CD4-positive, alpha-beta T cell (primary cell): ENCODE measurements around the gene CDH13. TPM values are rescaled to one million over a fixed set of nuclear protein-coding genes. Genes with fewer than 3 reads are reported as not detected.

ENCODE experiments used
- ATAC-seq: fragments of 200-7000 bp; cut with Tn5 transposase; one replicate; pipeline ENCODE4 v1.10.0; 2022; ENCODE audit warnings: mild to moderate bottlenecking; ENCODE audit not compliant: poor library complexity
- CTCF ChIA-PET: fragments of 350-600 bp; sonication (Branson Sonifier 250); formaldehyde crosslinking; loops from one replicate; lab custom pipeline; 2021; ENCODE audit warnings: antibody characterized with exemption, inconsistent platforms; lab: Charles Lee
- POLR2A ChIA-PET: fragments of 350-600 bp; sonication (Branson Sonifier 250); formaldehyde crosslinking; loops from one replicate; lab custom pipeline; 2021; ENCODE audit warnings: antibody characterized with exemption, inconsistent platforms; lab: Charles Lee
- DNase-seq, 14 experiments: peaks; one replicate each; pipeline ENCODE4 v3.0.0-alpha.2; 2013 to 2020; ENCODE audit warnings: mixed read lengths in 2 of 14
- H3K27ac ChIP-seq, 2 donors: one replicate each; pipeline versions ENCODE4 v1.5.1 to v1.7.0; 2013; ENCODE audit warnings: low read length in 2 of 2, low read depth in 1 of 2, mild to moderate bottlenecking in 1 of 2
- H3K27me3 ChIP-seq, 2 experiments: 1 replicate in 1 of 2; 2 replicates in 1 of 2; pipeline versions ENCODE4 v1.6.1 to v1.7.0; 2013; ENCODE audit warnings: low read length in 2 of 2, control low read depth in 1 of 2, mild to moderate bottlenecking in 1 of 2, moderate library complexity in 1 of 2; ENCODE audit not compliant: insufficient read depth in 2 of 2, control insufficient read depth in 1 of 2
- H3K36me3 ChIP-seq: one replicate; pipeline ENCODE4 v1.6.1; 2013; ENCODE audit warnings: low read length, control low read depth; ENCODE audit not compliant: insufficient read depth
- H3K4me1 ChIP-seq: one replicate; pipeline ENCODE4 v1.6.1; 2013; ENCODE audit warnings: low read length, control low read depth; ENCODE audit not compliant: insufficient read depth
- H3K4me3 ChIP-seq: one replicate; pipeline ENCODE4 v1.5.1; 2013; ENCODE audit warnings: mild to moderate bottlenecking, low read length, moderate library complexity
- H3K9me3 ChIP-seq, 2 experiments: 1 replicate in 1 of 2; 2 replicates in 1 of 2; pipeline versions ENCODE4 v1.6.1 to v1.7.0; 2013; ENCODE audit warnings: low read length in 2 of 2, mild to moderate bottlenecking in 2 of 2, control low read depth in 1 of 2, moderate library complexity in 1 of 2; ENCODE audit not compliant: control insufficient read depth in 1 of 2, insufficient read depth in 1 of 2
- H3K27ac Mint-ChIP-seq: one replicate; pipeline ENCODE4 v1.8.0; 2020; ENCODE audit warnings: mixed read lengths
- H3K27me3 Mint-ChIP-seq: one replicate; pipeline ENCODE4 v1.8.0; 2021; ENCODE audit warnings: mixed read lengths
- H3K36me3 Mint-ChIP-seq: one replicate; pipeline ENCODE4 v1.8.0; 2021; ENCODE audit warnings: low read depth, mixed read lengths
- H3K4me1 Mint-ChIP-seq: one replicate; pipeline ENCODE4 v1.8.0; 2021; ENCODE audit warnings: low read depth, mixed read lengths
- H3K4me3 Mint-ChIP-seq: one replicate; pipeline ENCODE4 v1.8.0; 2020; ENCODE audit warnings: mild to moderate bottlenecking, mixed read lengths
- H3K9me3 Mint-ChIP-seq: one replicate; pipeline ENCODE4 v1.8.0; 2020; ENCODE audit warnings: mixed read lengths
- CTCF ChIP-seq: fragments of 200-600 bp; IDR thresholded peaks from one replicate; pipeline ENCODE4 v1.8.0; 2022; ENCODE audit warnings: antibody characterized with exemption, mild to moderate bottlenecking
- intact Hi-C, 2 experiments: fragments of 100-400 bp; cut with DNase I in 1 of 2; cut with micrococcal nuclease in 1 of 2; formaldehyde crosslinking; loops; one replicate each; pipeline versions ENCODE4 v1.15.1 to v1.9.0; 2023 to 2025; cut with DNase I, micrococcal nuclease
- total RNA-seq, 174 experiments: library from RNA in 2 of 174; stranded (reverse) in 2 of 174; gene quantifications; one replicate each; pipeline ENCODE4 v1.2.3 and lab custom pipeline; 2021 to 2026

Gene CDH13
- total RNA-seq, 2 experiments from 2014 or later = not detected

- Histone ChIP-seq H3K9me3 (peaks cover 0 to 12% of the 10 kb centered on the region in 2 experiments), H3K4me3 (no peak overlapping the region), H3K4me1 (no peaks in the 10 kb centered on the region), H3K27ac (no peak overlapping the region), H3K36me3 (no peaks in the 10 kb centered on the region), H3K27me3 (no peaks in the 10 kb centered on the region)
- no peak overlapping the region for H3K4me3 Mint-ChIP-seq
- ATAC-seq (no peak), DNase-seq (no peak)
- peaks cover 10% of the 10 kb centered on the region for H3K27me3 Mint-ChIP-seq
- no peak overlapping the region for H3K27ac Mint-ChIP-seq
- H3K36me3 Mint-ChIP-seq = no peaks in the 10 kb centered on the region
- intact Hi-C loops = no loop called here
- ChIA-PET POLR2A (no interaction called here), CTCF (no interaction called here)
- H3K9me3 Mint-ChIP-seq = no peaks in the 10 kb centered on the region
- no peaks in the 10 kb centered on the region for H3K4me1 Mint-ChIP-seq
- TF ChIP-seq CTCF = no peak
These were observed 600.6 kb downstream of the CDH13 start for GRCh38 chr16:83227336-83227735.

GRCh38 chr16:83231729-83232128, 605.0 kb downstream of the CDH13 start:
- peaks cover 0 to 17% of the 10 kb centered on the region in 2 experiments for H3K9me3 ChIP-seq
- Mint-ChIP-seq H3K27ac (no peak overlapping the region), H3K4me3 (no peak overlapping the region), H3K4me1 (no peaks in the 10 kb centered on the region), H3K36me3 (no peaks in the 10 kb centered on the region), H3K9me3 (no peaks in the 10 kb centered on the region), H3K27me3 (peaks cover 5% of the 10 kb centered on the region)
- no peaks in the 10 kb centered on the region for H3K36me3 ChIP-seq
- intact Hi-C loops = no loop called here
- no peak for TF ChIP-seq CTCF
- ATAC-seq (no peak), DNase-seq (no peak)
- no peak overlapping the region for H3K4me3 ChIP-seq
- ChIA-PET CTCF (no interaction called here), POLR2A (no interaction called here)
- H3K27me3 ChIP-seq = no peaks in the 10 kb centered on the region
- no peak overlapping the region for H3K27ac ChIP-seq
- H3K4me1 ChIP-seq = no peaks in the 10 kb centered on the region

GRCh38 chr16:83233153-83233552, 606.4 kb downstream of the CDH13 start:
- TF ChIP-seq CTCF = no peak
- intact Hi-C loops = no loop called here
- no peak overlapping the region for H3K4me3 ChIP-seq
- H3K9me3 Mint-ChIP-seq = no peaks in the 10 kb centered on the region
- DNase-seq (no peak), ATAC-seq (no peak)
- no peaks in the 10 kb centered on the region for H3K4me1 ChIP-seq
- H3K4me1 Mint-ChIP-seq = no peaks in the 10 kb centered on the region
- H3K36me3 Mint-ChIP-seq = no peaks in the 10 kb centered on the region
- H3K4me3 Mint-ChIP-seq = no peak overlapping the region
- no peaks in the 10 kb centered on the region for H3K27me3 ChIP-seq
- CTCF ChIA-PET = no interaction called here
- POLR2A ChIA-PET = no interaction called here
- no peak overlapping the region for H3K27ac Mint-ChIP-seq
- no peaks in the 10 kb centered on the region for H3K27me3 Mint-ChIP-seq
- no peak overlapping the region for H3K27ac ChIP-seq
- no peaks in the 10 kb centered on the region for H3K36me3 ChIP-seq
- H3K9me3 ChIP-seq = peaks cover 0 to 6% of the 10 kb centered on the region in 2 experiments
